GM21529 (cell line): Measurements from ENCODE around the gene CDK14.
"Not testable (repeated sequence)": the region's sequence is repeated elsewhere in the genome, so short reads cannot be mapped to it uniquely, and the experiment has no call there.

Experiments used
- ATAC-seq: cut with Tn5 transposase; IDR thresholded peaks from one replicate; pipeline ENCODE4 v1.9.1; 2021; ENCODE audit not compliant: unreplicated experiment

The CDK14 gene

DNA sequence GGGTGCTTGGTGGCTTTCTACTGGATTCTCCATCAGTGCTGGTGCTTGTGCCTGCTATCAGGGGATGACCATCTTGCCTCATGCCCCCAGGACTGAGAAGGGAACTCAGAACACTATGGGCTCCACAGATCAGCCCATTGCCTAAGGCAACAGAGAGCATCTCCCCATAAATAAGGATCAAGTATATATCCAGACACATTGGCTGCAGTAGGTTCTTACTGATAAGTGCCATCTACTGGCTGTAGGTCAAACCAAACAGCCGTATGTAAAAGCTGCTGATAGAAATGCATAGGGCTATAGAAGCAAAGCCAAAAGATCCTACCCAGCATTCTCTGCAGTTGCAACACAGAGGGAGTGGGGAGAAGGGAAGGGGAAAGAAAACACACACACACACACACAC, 153.7 kb downstream of the CDK14 start:
- ATAC-seq: peak; percentile 87

DNA sequence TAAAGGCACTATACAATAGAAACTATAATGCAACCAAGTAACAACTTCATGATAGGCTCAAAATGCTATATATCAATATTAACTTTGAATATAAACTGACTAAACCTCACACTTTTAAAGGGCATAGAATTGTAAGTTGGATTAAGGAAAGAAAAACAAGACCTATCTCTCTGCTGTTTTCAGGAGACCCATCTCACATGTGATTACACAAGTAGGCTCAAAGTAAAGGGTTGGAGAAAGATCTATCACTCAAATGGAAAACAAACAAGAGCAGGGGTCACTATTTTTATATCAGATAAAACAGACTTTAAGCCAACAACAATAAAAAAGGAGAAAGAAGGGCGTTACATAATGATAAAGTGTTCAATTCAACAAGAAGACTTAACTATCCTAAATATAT, 155.5 kb downstream of the CDK14 start:
- no peak for ATAC-seq

DNA sequence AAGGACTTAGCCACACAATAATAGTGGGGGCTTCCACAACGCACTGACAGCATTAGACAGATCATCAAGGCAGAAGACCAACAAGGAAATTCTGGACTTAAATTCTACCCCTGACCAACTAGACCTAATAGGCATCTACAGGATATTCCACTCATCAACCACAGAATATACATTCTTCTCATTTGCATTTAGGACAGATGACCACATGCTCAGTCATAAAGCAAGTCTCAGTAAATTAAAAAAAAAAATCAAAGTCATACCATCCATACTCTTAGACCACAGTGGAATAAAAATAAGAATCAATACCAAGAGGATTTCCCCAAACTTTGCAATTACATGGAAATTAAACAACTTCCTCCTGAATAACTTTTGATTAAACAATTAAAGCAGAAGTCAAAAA, 155.9 kb downstream of the CDK14 start:
- ATAC-seq: no peak

DNA sequence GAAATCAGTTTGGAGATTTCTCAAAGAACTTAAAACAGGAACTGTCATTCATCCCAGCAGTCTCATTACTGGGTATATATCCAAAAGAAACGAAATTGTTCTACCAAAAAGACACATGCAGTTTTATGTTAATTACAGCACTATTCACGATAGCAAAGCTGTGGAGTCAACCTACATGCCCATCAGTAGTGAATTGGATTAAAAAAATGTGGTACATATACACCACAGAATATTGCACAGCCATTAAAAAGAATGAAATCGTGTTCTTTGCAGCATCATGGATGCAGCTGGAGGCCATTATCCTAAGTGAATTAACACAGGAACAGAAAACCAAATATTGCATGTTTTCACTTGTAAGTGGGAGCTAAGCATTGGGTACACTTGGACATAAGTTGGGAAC, 158.9 kb downstream of the CDK14 start:
- no peak for ATAC-seq

DNA sequence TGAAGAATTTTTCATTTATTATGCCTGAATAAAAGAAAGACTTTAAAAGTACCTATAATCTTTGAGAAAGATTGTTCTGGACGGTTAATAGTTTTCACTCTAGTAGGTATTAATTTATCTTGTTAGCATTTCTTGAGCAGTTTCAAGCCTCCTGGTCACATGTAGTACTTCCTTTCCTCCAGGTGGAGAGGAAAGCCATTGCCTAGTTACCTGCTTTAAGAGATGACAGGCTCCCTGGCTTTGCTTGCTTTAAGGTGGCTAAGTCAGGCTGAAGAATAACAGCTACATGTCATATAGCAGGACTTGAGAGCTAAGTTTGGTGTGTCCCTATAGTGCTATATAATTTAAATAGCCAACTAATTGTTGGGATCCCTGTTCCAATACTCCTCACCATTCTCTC, 160.2 kb downstream of the CDK14 start:
- no peak for ATAC-seq

DNA sequence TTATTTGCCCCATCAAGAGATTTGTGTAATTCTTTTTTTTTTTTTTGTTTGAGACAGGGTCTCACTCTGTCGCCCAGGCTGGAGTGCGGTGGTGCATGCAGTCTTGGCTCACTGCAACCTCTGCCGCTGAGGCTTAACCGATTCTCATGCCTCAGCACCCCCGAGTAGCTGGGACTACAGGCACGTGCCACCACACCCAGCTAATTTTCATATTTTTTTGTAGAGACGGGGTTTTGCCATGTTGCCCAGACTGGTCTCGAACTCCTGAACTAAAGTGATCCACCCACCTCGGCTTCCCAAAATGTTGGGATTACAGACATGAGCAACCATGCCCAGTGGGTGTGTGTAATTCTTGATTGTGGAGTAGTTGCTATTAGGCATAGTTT, 161.4 kb downstream of the CDK14 start:
- peak; percentile 84 for ATAC-seq

GRCh38 chr7:90758933-90759562, 162.9 kb downstream of the CDK14 start:
- ATAC-seq: no peak

DNA sequence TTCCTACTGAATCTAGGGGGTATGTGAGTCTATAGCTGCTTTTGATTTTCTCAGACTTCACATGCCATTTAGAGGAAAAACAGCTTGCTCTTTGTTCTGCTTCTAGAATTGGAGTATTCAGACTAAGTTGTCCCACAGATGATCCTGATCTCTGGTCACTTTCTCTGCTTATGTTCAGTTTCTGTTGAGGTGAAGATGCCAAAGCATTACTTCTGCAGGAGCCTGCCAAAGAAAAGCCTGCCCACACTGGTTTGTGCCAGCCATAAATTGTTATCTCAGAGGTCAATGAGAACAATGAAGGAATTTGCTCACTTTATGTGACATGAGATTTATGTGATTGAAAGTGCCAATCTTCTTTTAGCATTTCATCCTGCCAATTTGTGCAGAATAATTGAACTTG, 163.6 kb downstream of the CDK14 start:
- no peak for ATAC-seq

GRCh38 chr7:90760892-90761291, 164.8 kb downstream of the CDK14 start:
- no peak for ATAC-seq

- no peak for ATAC-seq
Measured at GRCh38 chr7:90761584-90761983, 165.5 kb downstream of the CDK14 start.

- no peak for ATAC-seq
Measured at GRCh38 chr7:90763108-90763507, 167.0 kb downstream of the CDK14 start.

- no peak for ATAC-seq
Measured at GRCh38 chr7:90764848-90765570, 168.9 kb downstream of the CDK14 start.

DNA sequence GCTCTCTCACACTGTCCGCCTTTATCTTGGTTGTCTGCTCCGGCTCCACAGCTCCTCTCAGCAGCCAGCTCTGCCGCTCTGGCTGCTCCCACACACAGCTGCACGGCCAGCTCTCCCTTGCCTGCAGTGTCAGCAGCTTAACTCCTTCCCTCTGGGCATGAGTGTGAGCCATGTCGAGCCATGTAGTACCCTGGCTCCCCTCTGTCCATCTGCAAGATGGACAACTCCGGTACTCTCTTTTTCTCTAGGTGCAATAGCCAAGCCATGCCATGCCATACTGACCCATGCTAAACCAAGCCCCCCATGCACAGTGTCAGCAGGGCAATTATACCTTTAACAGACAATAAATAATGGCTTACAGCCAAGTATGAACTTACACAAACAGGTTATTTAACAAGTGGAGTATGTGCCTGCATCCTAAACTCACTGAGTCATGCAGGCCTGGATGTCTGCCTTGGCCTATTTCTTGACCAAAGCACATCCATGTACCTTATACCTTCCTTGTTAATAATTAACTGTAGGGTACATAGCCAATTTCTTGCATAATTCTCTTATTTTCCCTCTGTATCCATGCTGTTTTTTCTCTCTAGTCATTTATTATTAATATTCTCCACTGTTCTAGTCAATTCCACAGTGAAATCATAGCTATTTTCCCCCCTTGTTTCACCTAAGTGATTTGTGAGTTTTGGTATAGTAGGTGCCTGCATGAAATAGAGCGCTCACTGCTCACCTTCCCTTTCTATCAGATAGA, 170.9 kb downstream of the CDK14 start:
- no peak for ATAC-seq

GRCh38 chr7:90768301-90768700, 172.2 kb downstream of the CDK14 start:
- no peak for ATAC-seq

DNA sequence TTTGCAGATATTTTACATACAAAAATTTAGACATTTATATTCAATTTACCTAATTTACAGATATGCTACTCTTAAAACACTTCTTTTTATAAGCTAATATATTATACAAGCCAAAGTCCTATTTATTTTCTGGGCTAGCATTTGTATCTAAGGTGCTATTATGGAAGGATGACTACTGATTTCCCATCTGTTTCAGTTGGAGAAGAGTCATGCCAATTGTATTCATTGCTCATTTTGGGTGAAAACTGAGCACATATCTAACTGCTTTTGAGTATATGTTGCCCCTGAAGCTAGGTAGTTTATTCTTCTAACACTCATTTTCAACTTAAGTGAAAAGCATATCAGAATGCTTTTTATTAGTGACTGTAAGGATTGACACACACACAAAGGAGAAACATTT, 172.9 kb downstream of the CDK14 start:
- ATAC-seq: no peak

- ATAC-seq: not testable (repeated sequence)
Measured at GRCh38 chr7:90769566-90769965, 173.4 kb downstream of the CDK14 start.

DNA sequence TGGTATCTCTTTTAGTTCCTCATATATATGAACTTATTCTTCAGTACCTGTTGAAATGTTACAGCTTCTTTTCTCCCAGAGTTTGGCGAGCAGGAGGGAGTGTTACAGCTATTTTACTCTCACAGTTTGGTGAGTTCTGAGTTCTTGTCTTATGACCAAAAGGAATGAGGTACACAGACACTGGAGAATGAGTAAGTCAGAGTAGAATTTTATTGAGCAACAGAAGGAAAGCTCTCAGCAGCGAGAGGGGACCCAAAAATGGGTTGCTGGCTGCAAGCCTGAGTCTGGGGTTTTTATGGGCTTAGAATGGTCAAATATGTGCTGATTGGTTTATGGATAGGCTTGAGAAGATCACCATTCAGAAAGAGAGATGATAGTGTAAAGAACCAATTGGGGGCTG, 175.2 kb downstream of the CDK14 start:
- no peak for ATAC-seq

GRCh38 chr7:90772410-90772809, 176.3 kb downstream of the CDK14 start:
- ATAC-seq: no peak

DNA sequence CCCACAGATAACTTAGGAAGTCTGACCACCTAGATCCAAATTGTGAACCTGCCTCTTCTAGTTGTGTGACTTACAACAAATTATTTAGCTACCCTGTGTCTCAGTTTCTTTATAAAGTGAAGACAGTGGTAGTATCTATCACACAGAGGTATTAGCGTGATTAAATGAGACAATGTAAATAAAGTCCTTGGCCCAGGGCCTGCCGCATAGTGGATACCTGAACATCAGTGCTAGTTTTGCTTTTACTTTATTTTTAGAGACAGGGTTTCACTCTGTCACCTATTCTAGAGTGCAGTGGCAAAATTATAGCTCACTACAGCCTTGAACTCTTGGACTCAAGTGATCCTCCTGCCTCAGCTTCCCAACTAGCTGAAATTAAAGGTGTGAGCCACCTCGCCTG, 177.1 kb downstream of the CDK14 start:
- ATAC-seq: no peak

- no peak for ATAC-seq
Measured at GRCh38 chr7:90774706-90775105, 178.6 kb downstream of the CDK14 start.

DNA sequence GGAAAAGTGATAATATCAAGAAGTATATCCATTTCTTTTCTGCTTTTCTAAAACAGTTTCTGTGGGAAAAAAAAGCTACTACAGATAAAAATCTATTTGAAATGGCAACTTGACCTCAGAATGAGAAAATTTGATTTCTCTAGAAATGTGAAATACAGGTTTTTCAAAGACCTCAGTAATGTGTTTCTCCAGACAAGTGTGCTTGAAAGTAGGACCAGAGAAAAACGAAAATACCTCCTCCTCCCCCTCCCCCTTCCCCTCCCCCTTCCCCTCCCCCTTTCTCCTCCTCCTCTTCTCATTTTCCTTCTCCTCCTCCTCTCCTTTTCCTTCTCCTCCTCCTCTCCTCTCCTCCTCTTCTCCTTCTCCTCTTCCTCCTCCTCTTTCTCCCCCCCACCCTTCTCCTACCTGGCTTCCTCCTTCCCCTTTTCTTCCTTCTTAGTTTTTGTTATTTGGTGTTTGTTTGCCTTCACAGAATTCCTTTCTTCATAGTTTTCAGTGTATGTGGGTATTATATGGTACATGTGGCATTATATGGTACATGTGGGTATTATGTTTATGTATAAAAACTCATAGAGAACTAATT, 179.4 kb downstream of the CDK14 start:
- ATAC-seq: no peak

- peak; percentile 93 for ATAC-seq
Measured at GRCh38 chr7:90777041-90777440, 180.9 kb downstream of the CDK14 start.
